ENCODE results near the gene SPEN.

Gene SPEN

GRCh38 chr1:15957221-15958095, 110.0 kb downstream of the SPEN start:
- FAIRE-seq (no peak), DNase-seq (ENCODE audit: low spot score) (no peak)

DNA sequence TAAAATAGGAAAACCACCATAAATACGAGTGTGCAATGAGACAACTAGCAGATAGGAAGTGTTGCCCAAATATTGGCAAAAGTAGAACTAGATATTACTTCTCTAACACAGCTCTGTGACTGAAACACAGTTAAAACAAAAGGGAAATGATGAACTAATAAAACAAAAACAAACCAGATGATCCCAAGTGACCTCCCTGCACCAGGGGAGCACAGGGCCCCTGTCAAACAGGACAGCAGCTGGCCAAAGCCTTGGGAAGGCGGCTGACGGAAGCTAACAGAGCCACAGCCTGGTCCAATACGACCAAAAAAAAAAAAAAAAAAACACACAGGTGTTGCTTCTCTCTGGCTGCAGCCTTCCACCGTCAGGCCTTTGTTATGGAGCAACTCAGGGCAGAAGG, 110.6 kb downstream of the SPEN start:
- no peak for FAIRE-seq

GRCh38 chr1:15958793-15959192, 111.3 kb downstream of the SPEN start:
- DNase-seq (ENCODE audit: low spot score) (no peak), FAIRE-seq (no peak)

More for the DNA sequence above, 110.6 kb downstream of the SPEN start:
- no peak for DNase-seq (ENCODE audit: low spot score)

- DNase-seq (ENCODE audit: low spot score) (no peak), FAIRE-seq (no peak)
Measured at GRCh38 chr1:15959424-15959823, 111.9 kb downstream of the SPEN start.

- DNase-seq (ENCODE audit: low spot score) (no peak), FAIRE-seq (no peak)
Measured at GRCh38 chr1:15959827-15960446, 112.4 kb downstream of the SPEN start.

DNA sequence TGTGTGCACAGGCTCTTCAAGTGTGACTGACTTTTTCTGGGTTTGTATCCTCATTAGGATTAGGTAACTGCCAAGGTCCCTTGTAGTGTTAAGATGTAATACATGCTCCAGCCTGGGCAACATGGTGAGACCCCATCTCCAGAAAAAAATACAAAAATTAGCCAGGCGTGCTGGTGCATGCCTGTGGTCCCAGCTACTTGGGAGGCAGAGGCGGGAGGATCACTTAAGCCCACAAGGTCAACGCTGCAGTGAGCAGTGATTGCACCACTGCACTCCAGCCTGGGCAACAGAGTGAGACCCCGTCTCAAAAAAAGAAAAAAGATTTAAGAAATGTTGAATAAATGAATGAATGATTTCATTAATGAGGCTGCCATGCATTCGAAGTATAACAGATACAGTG, 113.3 kb downstream of the SPEN start:
- DNase-seq (ENCODE audit: low spot score) = no peak

GRCh38 chr1:15961492-15961891, 114.0 kb downstream of the SPEN start:
- FAIRE-seq = no peak
- DNase-seq (ENCODE audit: low spot score) = no peak

More for the DNA sequence above, 113.3 kb downstream of the SPEN start:
- FAIRE-seq = no peak

DNA sequence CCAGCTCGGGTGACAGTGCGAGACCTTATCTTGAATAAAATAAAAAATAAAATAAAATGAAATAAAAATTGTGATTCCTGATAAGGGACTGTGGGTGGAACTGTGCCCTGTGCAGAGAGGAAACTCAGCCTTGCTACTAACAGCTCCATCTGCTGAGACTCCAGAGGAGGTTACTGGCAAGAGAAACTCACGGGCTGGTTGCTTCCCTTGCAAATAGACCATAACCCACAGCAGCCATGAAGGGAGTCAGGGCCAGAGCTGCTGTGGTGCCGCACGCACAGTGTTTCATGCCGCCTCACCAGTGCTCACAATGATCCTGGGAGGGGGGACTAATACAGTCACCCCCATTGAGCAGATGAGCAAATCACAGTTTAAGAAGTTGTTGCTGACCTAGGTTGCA, 114.7 kb downstream of the SPEN start:
- DNase-seq (ENCODE audit: low spot score) (no peak), FAIRE-seq (no peak)

- FAIRE-seq (no peak), DNase-seq (ENCODE audit: low spot score) (no peak)
Measured at GRCh38 chr1:15962671-15963362, 115.3 kb downstream of the SPEN start.

GRCh38 chr1:15963363-15963967, 116.0 kb downstream of the SPEN start:
- DNase-seq (ENCODE audit: low spot score) = no peak
- no peak for FAIRE-seq

GRCh38 chr1:15963968-15964648, 116.6 kb downstream of the SPEN start:
- FAIRE-seq (no peak), DNase-seq (ENCODE audit: low spot score) (no peak)

DNA sequence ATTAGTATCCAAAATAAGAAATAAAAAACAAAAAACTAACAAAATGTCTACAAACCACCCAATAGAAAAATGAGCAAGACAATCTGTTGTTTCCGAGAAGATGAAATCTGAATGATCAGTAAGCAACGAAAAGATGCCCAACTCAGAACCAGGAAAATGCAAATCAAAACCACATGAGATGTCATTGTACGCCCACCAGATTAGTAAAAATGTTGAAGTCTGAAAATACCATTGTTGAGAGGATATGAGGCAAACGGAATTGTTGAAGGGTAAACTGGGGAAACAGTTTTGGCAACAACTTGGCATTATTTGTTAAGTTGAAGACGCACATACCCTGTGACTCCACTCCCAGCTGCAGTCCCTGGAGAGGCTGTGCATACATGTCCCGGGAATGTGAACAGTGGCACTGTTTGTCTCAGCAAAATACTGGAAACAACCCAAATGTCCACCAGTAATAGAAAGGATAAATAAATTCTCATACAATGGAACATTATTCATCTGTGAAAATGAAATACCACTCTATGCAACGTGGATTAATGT, 117.8 kb downstream of the SPEN start:
- DNase-seq (ENCODE audit: low spot score) (no peak), FAIRE-seq (no peak)

GRCh38 chr1:15966081-15966955, 118.8 kb downstream of the SPEN start:
- FAIRE-seq (peak; percentile 5), DNase-seq (ENCODE audit: low spot score) (peak; percentile 52)

DNA sequence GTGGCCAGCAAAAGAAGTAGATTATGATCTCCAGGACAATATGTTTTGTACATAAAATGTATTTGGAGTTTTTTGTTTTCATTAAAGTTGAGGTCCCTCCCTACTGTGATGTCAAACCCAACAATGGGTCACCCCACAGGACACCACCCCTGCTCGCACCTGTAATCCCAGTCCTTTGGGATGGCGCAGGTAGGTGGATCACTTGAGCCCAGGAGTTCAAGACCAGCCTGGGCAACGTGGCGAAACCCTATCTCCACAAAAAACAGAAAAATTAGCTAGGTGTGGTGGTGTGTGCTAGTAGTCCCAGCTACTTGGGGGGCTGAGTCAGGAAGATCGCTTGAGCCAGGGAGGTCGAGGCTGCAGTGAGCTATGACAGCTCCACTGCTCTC, 119.4 kb downstream of the SPEN start:
- no peak for FAIRE-seq

DNA sequence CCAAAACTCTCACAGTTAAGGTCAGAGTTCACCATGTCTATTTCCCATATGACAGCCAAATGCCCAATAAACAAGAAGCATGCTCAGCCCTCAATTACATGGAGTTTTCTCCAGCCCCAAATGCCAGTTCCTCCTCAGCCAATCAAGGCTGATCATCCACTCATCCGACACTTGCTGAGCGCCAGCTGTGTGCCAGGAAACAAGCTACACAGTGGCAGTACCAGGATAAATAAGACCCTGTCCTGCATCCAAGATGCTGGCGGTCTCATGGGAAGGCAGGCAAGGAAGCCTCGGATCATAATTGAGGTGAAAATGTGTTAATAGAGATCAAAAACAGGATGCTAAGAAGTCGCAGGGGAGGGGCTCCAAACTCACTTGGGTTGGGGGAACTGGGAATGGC, 120.7 kb downstream of the SPEN start:
- FAIRE-seq = no peak
- DNase-seq (ENCODE audit: low spot score) = no peak

More for the DNA sequence above, 119.4 kb downstream of the SPEN start:
- no peak for DNase-seq (ENCODE audit: low spot score)

DNA sequence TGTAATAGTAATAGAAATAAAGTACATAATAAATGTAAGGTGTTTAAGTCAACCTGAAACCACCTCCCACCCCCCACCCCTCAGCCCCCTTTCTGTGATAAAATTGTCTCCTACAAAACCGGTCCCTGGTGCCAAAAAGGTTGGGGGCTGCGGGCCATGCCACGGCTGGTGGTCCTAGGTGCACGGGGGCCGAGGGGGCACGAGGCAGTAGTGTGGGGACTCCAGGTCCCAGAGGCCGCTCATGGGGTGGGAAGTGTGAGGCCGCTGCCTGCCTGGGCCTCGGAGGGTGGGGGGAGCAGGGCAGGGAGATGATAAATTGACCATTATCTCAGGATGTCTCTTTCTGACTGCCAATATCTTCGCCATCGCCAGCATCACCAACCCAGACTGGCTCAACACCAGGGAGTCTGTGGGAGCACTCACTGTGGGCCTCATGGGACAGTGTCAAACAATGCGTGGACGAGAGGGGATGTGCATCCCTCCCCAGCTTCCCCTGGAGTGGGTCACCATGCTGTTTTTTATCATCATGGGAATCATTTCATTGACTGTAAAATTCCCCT, 121.9 kb downstream of the SPEN start:
- no peak for DNase-seq (ENCODE audit: low spot score)
- FAIRE-seq = no peak

DNA sequence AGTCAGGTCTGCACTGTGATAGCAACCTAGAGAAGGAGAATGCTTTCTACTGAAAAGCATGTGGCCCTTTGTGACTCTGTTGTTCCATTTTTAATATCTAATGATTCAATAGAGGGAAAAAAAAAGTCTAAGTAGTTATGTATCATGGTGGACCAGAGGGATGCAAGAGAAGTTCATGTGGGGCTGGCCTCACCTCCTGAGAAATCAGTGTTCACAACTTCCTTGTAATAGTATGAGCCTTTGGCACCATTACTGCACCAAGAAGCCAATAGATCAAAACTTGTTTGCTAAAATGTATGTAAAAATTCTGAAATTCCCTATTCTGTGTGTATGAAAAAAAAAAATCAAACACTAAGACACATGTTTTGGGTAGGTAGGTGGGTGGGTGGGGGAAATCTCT, 123.4 kb downstream of the SPEN start:
- FAIRE-seq (no peak), DNase-seq (ENCODE audit: low spot score) (no peak)

GRCh38 chr1:15972409-15972808, 124.9 kb downstream of the SPEN start:
- DNase-seq (ENCODE audit: low spot score) (no peak), FAIRE-seq (no peak)

DNA sequence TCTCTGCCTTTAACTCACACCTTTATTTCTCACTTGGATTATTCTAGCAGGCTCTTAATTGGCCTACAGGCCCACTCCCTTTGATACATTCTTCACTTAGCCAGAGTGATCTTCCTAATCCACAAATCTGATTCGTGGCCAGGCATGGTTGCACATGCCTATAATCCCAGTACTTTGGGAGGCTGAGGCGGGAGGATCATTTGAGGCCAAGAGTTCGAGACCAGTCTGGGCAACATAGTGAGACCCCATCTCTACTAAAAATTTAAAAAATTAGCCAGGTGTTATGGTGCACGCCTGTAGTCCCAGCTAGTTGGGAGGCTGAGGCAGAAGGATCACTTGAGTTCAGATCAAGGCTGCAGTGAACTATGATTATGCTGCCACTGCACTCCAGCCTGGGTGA, 126.3 kb downstream of the SPEN start:
- FAIRE-seq = no peak

GRCh38 chr1:15974855-15975254, 127.3 kb downstream of the SPEN start:
- FAIRE-seq = no peak

More for the DNA sequence above, 126.3 kb downstream of the SPEN start:
- DNase-seq (ENCODE audit: low spot score) = no peak

More at GRCh38 chr1:15974855-15975254, 127.3 kb downstream of the SPEN start:
- no peak for DNase-seq (ENCODE audit: low spot score)
